ENCODE measurements around the gene SH3BP1.

SH3BP1 gene

DNA sequence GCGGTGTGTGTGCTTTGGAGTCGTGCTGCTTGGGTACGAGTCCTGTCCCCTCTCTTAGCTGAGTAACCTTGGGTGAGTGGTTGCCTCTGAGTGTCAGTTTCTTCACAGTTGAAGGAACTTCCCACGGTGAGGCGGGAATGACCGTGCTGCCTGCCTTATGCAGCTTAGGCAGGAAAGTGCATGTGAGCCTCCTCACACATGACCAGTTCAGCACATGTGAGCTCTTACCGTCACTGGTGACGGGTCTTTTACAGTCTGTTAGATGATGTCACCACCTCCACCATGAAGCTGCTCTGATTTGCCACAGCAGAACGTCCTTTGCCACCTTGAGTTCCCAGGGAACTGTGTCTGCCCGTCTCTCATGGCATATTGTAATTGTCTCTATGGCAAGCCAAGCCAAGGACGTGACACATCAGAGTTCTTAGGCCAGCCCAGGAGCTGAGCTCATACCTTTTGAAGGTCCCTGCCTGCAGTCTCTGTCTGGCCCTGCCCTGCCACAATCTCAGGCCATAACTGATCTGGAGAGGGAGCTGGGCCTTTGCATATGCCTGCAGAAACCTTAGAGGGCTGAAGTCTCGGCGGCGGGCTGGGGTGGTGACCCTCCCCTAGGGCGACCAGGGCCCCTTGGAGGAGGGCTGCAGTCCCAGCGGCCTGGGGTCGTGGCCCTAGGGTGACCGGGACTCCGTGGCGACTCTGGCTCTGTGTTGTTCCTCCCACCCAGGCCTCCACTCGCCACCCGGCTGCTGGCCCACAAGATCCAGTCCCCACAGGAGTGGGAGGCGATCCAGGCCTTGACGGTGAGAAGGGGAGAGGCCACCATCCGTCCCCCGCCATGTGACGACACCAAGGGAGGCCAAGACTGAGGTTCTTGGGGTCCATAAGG lies 23.0 kb upstream of the SH3BP1 start:
- DNase-seq (ENCODE audit: low read depth), result no peak

DNA sequence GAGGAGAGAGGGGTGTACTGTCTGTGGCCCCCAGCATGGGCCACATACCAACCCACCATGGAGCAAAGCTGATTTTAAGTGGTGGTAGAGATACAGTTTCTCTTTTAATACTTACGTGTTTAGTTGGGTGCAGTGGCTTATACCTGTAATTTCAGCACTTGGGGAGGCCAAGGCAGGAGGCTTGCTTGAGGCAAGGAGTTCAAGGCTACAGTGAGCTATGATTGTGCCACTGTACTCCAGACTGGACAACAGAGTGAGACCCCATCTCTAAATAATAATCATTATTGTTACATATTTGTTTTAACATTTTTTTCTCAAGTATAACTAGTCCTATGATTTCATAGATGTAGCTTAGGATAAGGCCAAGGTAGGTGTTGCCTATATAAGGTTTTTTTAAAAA lies 22.0 kb upstream of the SH3BP1 start:
- DNase-seq (ENCODE audit: low read depth), result no peak

DNA sequence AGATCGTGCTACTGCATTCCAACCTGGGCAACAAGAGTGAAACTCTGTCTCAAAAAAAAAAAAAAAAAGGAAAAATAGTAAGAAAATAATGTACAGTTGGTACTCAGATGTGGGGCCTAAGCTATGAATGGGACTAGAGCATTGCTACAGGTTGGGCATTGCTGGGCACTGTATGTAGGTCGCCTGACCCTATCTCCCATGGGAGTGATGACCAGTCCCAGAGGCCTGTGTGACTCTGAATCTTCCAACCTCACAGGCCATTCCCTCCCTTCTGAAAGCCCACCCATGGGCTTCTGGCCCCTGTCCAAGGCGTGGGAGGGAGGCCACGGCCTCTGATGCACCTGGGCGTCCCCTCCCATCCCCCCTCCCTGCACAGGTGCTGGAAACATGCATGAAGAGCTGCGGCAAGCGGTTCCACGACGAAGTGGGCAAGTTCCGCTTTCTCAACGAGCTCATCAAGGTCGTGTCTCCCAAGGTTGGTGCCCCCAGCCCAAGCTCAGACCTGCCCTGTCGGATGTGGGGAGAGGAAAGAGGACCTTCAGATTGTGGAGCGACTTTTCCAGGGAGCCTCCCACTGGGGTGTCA lies 21.3 kb upstream of the SH3BP1 start:
- no peak for DNase-seq (ENCODE audit: low read depth)

DNA sequence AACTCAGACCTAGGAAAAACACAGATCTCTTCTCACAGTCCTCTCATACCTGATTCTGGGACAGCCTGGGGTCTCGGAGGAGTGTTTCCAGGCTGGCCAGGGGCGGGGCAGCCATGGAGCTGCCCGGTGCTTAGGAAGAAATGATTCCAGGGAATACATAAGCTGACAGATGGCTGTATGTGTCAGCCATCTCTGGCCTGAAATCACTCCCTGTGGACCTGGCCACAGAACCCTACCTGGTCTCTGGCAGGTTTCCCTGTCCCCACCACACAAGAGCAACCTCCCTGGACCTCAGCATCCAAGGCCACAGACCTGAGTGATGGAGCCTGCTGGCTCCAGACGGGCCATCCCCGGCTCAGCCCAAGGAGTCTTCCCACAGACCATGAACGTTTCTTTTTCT lies 20.8 kb upstream of the SH3BP1 start:
- DNase-seq (ENCODE audit: low read depth), result no peak

DNA sequence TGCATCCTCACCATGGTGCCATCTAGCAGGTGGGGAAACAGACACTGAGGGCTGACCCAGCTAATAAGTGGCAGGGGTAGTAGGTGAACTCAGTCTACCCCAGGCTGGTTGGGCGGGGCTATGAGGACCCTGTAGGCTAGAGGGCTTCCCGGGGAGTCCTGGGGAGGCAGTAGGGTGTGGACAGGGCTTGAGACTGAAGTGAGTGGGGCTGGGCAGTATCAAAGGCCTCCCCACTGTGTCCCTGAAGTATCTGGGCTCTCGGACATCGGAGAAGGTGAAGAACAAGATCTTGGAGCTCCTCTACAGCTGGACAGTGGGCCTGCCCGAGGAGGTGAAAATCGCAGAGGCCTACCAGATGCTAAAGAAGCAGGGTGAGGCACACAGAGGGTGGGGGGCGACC lies 19.5 kb upstream of the SH3BP1 start:
- no peak for DNase-seq (ENCODE audit: low read depth)

DNA sequence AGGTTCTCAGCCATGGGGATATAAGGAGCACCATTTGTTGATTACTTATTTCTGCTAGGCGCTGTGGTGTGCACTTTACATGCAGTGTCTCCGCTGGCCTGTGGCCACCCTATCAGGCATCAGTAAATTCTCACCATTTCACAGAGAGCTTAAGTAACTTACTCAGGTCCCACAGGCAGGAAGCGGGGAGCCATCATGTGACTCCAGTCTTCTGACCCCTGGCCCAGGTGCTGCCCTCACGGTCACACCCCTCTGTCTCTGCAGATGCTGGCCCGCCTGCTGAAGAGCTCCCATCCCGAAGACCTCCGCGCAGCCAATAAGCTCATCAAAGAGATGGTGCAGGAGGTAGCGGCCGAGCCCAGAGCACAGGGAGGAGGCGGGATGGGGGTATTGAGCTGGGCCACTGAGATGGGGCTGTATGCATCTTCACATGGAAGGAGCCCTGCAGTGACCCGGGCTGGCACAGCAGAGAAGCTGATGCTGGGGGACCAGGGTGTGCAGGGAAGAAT lies 18.1 kb upstream of the SH3BP1 start:
- no peak for DNase-seq (ENCODE audit: low read depth)

DNA sequence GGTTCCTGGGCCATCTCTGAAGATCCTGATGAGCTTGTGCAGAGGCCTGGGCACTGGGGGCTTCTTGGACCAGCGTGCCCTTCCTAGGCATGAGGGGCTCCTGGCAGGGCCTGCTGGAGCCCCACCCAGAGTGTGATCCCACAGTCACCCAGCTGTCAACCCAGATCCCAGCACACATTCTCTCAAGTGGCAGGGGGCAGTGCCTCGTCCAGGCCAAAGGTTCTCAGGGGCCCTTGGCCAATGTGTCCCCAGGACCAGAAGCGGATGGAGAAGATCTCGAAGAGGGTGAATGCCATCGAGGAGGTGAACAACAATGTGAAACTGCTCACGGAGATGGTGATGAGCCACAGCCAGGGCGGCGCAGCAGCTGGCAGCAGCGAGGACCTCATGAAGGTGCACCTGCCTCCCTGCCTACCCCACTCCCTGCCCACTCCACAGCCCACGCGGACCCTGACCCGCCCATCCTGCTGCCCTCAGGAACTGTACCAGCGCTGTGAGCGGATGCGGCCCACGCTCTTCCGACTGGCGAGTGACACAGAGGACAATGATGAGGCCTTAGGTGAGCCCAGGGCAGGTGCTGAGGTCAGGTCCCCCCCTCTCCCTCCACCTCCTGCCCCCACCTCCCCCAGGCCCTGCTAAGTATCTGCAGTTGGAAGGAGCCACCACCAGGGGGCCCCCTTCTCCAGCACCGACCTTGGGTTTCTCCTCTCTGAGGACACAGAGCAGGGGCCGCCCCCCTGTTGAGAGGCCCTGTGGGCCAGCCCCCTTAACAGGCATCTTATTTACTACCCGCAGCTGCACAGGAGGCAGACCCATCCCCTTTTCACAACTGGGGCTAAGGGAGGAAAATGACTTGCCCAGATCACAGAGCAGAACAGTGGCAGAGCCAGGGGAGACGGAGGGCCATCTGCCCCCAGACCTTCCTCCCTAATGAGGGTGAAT lies 16.1 kb upstream of the SH3BP1 start:
- no peak for DNase-seq (ENCODE audit: low read depth)

DNA sequence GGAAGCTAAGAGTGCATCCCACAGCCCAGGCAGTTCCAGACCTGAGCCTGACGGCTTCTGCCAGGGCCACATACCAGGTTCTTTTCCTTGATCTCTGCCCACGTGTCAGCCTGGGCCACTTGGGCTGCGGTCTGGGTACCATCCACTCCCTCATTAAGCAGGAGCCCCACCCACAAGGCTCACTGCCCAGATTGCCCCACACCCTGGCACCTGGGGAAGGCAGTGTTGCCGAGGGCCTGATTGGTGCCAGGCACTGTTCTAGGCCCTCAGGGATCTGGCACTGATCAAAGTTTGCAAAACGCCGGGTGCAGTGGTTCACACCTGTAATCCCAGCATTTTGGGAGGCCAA lies 15.5 kb upstream of the SH3BP1 start:
- no peak for DNase-seq (ENCODE audit: low read depth)

DNA sequence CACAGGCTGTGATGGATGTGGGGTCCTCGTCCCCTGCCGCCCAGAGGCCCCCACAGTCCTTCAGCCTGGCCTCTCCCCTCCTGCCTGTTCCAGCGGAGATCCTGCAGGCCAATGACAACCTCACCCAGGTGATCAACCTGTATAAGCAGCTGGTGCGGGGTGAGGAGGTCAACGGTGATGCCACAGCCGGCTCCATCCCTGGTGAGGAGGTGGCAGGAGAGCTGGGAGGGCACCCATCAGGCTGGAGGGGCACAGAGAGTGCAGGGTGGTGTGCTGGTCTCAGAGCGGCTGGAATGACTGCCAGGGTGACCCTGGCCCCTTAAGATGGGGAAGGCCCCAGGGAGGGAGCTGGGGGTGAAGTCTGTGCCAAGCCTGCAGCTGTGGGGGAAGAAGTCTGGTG lies 14.6 kb upstream of the SH3BP1 start:
- no peak for DNase-seq (ENCODE audit: low read depth)

DNA sequence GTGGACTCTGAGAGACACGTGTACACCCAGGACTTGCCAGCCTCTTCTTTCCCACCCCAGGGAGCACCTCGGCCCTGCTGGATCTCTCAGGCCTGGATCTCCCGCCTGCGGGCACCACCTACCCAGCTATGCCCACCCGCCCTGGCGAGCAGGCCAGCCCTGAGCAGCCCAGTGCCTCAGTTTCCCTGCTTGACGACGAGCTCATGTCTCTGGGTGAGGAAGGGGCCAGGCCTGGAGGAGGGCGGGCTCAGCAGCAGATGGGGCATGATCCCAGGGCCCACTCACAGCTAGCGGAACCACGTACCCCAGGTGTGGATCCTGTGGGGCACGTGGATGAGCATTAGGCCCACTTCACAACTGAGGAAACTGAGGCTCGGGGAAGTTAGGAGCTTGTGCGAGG lies 13.7 kb upstream of the SH3BP1 start:
- DNase-seq (ENCODE audit: low read depth), result no peak

DNA sequence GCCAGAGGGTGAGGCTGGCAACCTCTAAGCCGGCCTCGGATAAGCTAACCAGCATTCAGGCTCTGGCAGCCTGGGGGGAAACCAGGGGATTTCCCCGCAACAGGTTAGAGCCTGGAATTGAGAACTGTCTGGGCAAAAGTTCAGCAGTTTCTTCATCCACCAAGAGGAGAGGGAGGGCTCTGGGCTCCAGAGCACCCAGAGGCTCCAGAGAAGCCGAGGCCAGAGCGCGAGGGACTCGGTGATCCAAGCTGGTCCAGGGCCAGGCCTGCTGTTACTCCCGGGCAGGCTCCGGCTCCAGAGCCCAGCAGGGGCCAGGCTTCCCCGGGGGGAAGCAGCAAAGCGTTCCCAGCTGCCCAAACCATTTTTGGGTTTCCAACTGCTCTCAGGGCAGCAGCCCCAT lies 13.3 kb upstream of the SH3BP1 start:
- DNase-seq (ENCODE audit: low read depth), result no peak

DNA sequence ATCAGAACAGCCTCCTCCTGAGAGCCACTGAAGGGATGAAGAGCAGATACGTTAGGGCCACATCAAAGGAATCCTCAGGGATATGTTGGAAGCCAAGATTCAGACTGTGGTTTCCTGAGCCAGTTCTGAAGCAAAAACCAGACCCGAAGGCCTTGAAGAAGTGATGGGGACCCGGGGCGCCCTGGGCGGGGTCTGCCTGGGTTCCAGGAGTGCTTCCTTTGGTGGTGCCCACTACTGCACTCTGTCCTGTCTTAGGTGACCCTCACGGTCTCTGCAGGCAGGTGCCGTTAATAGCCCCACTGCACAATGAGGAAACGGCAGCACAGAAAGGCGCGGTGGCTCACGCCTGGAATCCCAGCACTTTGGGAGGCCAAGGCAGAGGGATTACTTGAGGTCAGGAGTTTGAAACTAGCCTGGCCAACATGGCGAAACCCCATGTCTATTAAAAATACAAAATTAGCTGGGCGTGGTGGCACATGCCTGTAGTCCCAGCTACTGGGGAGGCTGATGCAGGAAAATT lies 12.9 kb upstream of the SH3BP1 start:
- DNase-seq (ENCODE audit: low read depth), result no peak

DNA sequence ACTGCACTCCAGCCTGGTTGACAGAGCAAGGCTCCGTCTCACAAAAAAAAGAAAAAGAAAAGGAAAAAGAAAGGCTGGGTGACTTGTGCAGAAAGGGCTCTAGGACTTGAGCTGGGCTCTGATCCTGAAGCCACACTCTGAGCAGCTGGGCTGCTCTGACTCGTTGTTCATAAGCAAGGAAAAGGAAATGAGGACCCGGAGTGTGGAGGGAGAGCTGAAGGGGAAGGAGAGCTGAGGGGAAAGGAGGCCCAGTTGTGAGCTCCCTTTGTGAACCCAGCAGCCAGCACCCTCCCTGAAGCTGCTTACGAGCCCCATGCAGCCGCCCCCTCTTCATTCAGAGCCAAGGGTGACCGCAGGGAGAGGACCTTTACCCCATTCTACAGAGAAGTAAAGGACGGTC lies 12.3 kb upstream of the SH3BP1 start:
- DNase-seq (ENCODE audit: low read depth), result no peak

DNA sequence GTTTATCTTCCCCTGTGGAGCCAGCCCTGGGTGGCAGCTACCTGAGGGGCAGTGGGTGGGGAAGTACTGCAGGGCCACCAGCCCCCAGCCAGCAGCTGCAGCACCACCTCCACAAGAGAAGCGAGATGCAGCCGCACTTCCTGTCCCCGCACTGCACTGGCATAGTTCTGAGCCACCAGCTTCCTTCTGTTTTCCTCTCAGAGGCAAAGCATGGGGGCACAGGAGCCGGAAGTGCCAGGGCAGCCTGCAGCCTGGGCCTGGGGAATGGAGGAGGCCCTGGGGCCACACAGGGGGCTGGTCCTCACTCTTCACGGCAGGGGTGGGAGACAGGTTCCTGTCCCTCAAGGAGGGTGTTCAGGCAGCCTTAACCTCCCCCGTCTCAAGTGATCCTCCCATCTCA lies 11.9 kb upstream of the SH3BP1 start:
- no peak for DNase-seq (ENCODE audit: low read depth)

DNA sequence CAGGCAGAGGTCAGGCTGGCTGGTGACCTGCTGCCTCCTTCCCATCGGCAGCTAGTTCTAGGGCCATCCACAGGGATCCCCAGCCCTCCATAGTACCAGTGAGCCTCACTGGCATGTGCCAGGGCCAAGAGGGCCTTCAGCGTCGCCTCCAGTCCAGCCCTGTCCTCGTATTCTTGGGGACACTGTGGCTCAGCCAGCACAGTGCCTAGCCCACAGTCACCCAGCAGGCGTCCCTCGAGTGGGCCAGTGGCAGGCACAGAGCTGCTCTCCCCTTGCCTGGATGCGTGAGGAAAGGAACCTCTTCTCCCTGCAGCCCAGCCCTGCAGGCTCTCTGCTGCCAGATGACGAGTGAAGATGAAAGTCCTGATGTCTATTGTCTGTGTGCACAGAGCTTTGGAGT lies 10.6 kb upstream of the SH3BP1 start:
- no peak for DNase-seq (ENCODE audit: low read depth)

DNA sequence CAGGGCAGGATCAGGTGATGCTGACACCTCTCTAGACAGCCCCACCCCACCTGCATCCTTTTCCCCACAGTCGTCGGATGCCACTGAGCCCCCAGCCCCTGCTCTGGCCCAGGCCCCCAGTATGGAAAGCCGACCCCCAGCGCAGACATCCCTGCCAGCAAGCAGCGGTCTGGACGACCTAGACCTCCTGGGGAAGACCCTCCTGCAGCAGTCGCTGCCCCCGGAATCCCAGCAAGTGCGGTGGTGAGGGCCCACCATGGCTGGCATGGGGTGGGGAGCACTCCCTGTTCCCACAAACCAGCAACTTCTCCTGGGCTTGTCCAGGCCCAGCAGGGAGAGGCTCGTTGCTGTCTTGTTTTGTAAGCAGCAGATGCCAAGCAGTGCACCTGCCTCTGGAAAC lies 9.5 kb upstream of the SH3BP1 start:
- no peak for DNase-seq (ENCODE audit: low read depth)

DNA sequence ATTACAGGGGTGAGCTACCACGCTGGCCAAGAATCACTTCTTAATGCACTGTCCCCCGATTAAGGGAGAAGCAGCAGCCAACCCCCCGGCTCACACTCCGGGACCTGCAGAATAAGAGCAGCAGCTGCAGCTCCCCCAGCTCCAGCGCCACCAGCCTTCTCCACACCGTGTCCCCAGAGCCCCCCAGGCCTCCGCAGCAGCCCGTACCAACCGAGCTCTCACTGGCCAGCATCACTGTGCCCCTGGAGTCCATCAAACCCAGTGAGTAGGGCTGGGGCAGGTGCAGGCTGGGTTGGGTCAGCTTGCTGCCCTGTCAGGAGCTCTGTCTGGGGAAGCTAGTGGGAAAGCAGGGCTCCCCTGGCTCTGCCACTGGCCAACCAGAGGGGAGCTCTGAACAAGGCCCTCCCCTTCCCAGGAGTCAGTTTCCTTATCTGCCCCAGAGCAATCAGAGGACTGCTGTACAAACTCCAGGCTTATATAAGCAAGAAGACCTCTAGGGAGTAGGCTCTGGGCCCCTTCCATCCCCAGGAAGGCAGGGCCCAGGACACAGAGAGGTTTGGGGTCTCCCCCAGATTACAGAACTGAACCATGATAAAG lies 8.5 kb upstream of the SH3BP1 start:
- DNase-seq (ENCODE audit: low read depth), result no peak

DNA sequence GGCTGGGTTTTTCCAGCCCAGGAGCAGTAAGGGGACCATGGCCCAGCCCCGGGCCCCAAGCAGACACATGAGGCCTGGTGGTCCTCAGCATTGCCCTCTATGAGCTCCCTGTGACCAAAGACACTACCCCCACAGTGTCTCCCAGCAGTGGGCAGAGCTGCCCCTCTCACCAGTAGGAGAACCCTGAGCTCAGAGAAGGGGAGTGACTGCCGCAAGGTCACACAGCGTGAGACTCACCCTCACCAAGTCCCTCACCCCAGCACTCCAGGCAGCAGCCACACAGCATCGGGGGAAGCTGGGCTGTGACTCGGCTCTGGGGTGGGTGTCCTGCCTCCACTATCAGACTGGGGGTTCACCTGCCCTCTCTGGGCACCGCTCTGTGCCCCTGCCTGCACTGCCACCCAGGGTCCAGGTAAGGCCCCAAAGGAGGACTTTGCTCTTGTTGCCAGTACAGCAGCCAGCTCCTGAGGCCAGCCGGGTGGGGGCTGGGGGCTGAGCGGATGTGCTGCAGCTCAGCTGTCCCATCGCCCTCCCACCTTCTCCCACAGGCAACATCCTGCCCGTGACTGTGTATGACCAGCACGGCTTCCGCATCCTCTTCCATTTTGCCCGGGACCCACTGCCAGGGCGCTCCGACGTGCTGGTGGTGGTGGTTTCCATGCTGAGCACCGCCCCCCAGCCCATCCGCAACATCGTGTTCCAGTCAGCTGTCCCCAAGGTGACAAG lies 7.9 kb upstream of the SH3BP1 start:
- no peak for DNase-seq (ENCODE audit: low read depth)

DNA sequence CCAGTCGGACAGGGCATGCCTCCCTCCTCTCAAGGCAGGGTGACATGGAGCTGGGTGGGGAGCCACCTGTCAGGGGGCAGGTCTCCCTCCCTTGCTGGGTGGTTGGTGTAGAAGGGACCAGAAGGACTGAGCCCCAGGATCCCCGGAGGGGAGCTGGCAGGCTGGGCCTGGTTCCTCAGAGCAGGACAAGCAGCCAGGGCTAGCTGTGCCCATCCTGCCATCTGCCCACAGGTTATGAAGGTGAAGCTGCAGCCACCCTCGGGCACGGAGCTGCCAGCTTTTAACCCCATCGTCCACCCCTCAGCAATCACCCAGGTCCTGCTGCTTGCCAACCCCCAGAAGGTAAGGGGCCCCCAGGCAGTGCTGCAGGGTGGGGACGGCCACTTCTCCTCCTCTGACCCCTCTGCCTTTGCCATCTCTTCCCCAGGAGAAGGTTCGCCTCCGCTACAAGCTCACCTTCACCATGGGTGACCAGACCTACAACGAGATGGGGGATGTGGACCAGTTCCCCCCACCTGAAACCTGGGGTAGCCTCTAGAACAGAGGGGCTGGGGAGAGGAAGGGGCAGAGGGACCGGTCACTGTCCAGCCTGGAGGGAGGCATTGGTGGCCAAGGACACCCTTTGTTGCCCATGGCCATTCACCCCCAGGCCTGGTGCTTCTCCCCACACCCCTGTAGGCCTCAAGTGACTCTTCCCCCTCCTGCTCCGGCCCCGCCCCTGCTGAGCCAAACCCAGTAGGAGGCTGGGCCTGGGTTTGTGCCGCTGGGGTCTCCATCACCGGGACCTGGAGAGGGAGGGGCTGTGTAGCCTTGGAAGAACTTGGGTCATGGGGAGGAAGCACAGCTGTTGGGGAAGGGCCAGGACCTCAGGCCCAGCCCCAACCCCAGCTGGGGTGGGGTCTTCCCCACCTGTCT lies 7.0 kb upstream of the SH3BP1 start:
- no peak for DNase-seq (ENCODE audit: low read depth)

DNA sequence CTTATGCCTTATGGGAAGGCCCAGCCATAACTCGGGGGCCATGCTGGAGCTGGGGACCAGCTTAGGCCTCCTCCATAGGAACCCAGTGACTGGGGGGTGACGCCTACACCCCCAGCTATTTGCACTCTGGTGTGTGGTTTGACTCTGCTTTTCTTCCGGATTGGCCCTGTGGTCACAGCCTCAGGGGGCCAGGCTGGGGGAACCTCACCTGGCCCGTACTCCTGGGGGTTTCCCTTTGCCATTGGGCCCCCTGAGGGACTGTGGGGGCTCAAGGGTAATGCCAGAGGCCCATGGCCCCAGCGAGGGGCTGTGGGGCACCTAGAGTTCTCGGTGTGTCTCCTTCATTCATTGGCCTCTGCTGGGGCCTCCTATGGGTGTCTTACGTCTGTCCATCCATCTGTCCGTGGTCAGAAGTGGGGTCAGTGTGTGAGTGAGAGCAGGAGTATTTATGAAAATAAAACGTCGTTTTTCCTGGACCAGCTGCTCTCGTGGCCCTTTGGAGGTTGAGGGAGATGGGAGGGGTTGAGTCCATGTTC lies 6.3 kb upstream of the SH3BP1 start:
- no peak for DNase-seq (ENCODE audit: low read depth)
